Measurements from ENCODE around the gene ZBTB20. TPM values are rescaled to one million over a fixed set of nuclear protein-coding genes. Genes with fewer than 3 reads are reported as not detected.

The ZBTB20 gene
- total RNA-seq, 1 donor = 32.9 TPM

- no peaks in the 10 kb centered on the region for H3K9me3 ChIP-seq (ENCODE audit: low read depth, low read length)
- H3K36me3 ChIP-seq (ENCODE audit: insufficient read depth, low read length) = no peaks in the 10 kb centered on the region
- no peak overlapping the region for H2AFZ ChIP-seq (ENCODE audit: low read length)
- no peak overlapping the region for H3K4me3 ChIP-seq (ENCODE audit: insufficient read depth, low read length)
- peaks cover 6% of the 10 kb centered on the region for H3K79me2 ChIP-seq (ENCODE audit: insufficient read depth, low read length)
- H3K4me2 ChIP-seq (ENCODE audit: insufficient read depth, low read length) = no peak overlapping the region
- no peak for DNase-seq (ENCODE audit: insufficient read length, low spot score, missing footprints)
- H4K20me1 ChIP-seq (ENCODE audit: insufficient read depth, low read length) = peaks cover 7% of the 10 kb centered on the region
- peaks cover 3% of the 10 kb centered on the region for H3K4me1 ChIP-seq (ENCODE audit: insufficient read depth, low read length)
- TF ChIP-seq CTCF (IDR thresholded peaks at IDR 0.05; ENCODE audit: extremely low read depth, low read depth, low read length) = no peak
- no peak overlapping the region for H3K27ac ChIP-seq (ENCODE audit: low read depth, low read length)
- no peaks in the 10 kb centered on the region for H3K27me3 ChIP-seq (ENCODE audit: insufficient read depth, low read length)
Measured at GRCh38 chr3:114449271-114450007, 697.6 kb downstream of the ZBTB20 start.

GRCh38 chr3:114447950-114448479 lies 699.1 kb downstream of the ZBTB20 start:
- no peaks in the 10 kb centered on the region for H3K27me3 ChIP-seq (ENCODE audit: insufficient read depth, low read length)
- H3K27ac ChIP-seq (ENCODE audit: low read depth, low read length) = no peak overlapping the region
- H3K36me3 ChIP-seq (ENCODE audit: insufficient read depth, low read length) = no peaks in the 10 kb centered on the region
- no peak overlapping the region for H3K4me3 ChIP-seq (ENCODE audit: insufficient read depth, low read length)
- no peak for TF ChIP-seq CTCF (IDR thresholded peaks at IDR 0.05; ENCODE audit: extremely low read depth, low read depth, low read length)
- H3K4me2 ChIP-seq (ENCODE audit: insufficient read depth, low read length) = no peak overlapping the region
- H3K4me1 ChIP-seq (ENCODE audit: insufficient read depth, low read length) = no peaks in the 10 kb centered on the region
- peaks cover 2% of the 10 kb centered on the region for H3K79me2 ChIP-seq (ENCODE audit: insufficient read depth, low read length)
- H4K20me1 ChIP-seq (ENCODE audit: insufficient read depth, low read length) = peaks cover 3% of the 10 kb centered on the region
- no peak overlapping the region for H2AFZ ChIP-seq (ENCODE audit: low read length)
- no peaks in the 10 kb centered on the region for H3K9me3 ChIP-seq (ENCODE audit: low read depth, low read length)
- DNase-seq (ENCODE audit: insufficient read length, low spot score, missing footprints) = no peak

GRCh38 chr3:114447545-114447944 lies 699.5 kb downstream of the ZBTB20 start:
- H3K27me3 ChIP-seq (ENCODE audit: insufficient read depth, low read length) = no peaks in the 10 kb centered on the region
- peaks cover 7% of the 10 kb centered on the region for H4K20me1 ChIP-seq (ENCODE audit: insufficient read depth, low read length)
- H3K4me2 ChIP-seq (ENCODE audit: insufficient read depth, low read length) = no peak overlapping the region
- no peak for DNase-seq (ENCODE audit: insufficient read length, low spot score, missing footprints)
- H3K27ac ChIP-seq (ENCODE audit: low read depth, low read length) = no peak overlapping the region
- peaks cover 3% of the 10 kb centered on the region for H3K4me1 ChIP-seq (ENCODE audit: insufficient read depth, low read length)
- no peak overlapping the region for H2AFZ ChIP-seq (ENCODE audit: low read length)
- TF ChIP-seq CTCF (IDR thresholded peaks at IDR 0.05; ENCODE audit: extremely low read depth, low read depth, low read length) = no peak
- no peak overlapping the region for H3K4me3 ChIP-seq (ENCODE audit: insufficient read depth, low read length)
- H3K79me2 ChIP-seq (ENCODE audit: insufficient read depth, low read length) = peaks cover 2% of the 10 kb centered on the region
- H3K36me3 ChIP-seq (ENCODE audit: insufficient read depth, low read length) = no peaks in the 10 kb centered on the region
- H3K9me3 ChIP-seq (ENCODE audit: low read depth, low read length) = no peaks in the 10 kb centered on the region

- no peak overlapping the region for H3K4me3 ChIP-seq (ENCODE audit: insufficient read depth, low read length)
- peaks cover 10% of the 10 kb centered on the region for H3K4me1 ChIP-seq (ENCODE audit: insufficient read depth, low read length)
- peaks cover 2% of the 10 kb centered on the region for H3K79me2 ChIP-seq (ENCODE audit: insufficient read depth, low read length)
- no peaks in the 10 kb centered on the region for H3K36me3 ChIP-seq (ENCODE audit: insufficient read depth, low read length)
- peaks cover 13% of the 10 kb centered on the region for H4K20me1 ChIP-seq (ENCODE audit: insufficient read depth, low read length)
- H3K4me2 ChIP-seq (ENCODE audit: insufficient read depth, low read length) = no peak overlapping the region
- no peak overlapping the region for H3K27ac ChIP-seq (ENCODE audit: low read depth, low read length)
- no peaks in the 10 kb centered on the region for H3K9me3 ChIP-seq (ENCODE audit: low read depth, low read length)
- no peak for DNase-seq (ENCODE audit: insufficient read length, low spot score, missing footprints)
- TF ChIP-seq CTCF (IDR thresholded peaks at IDR 0.05; ENCODE audit: extremely low read depth, low read depth, low read length) = no peak
- H2AFZ ChIP-seq (ENCODE audit: low read length) = no peak overlapping the region
- H3K27me3 ChIP-seq (ENCODE audit: insufficient read depth, low read length) = no peaks in the 10 kb centered on the region
Measured at GRCh38 chr3:114446600-114446999, 700.5 kb downstream of the ZBTB20 start.
